Measurements from ENCODE around the gene IQGAP3. TPM values are rescaled to one million over a fixed set of nuclear protein-coding genes. Genes with fewer than 3 reads are reported as not detected.

IQGAP3 gene
- total and polyA plus RNA-seq, 2 experiments from 2014 or later = 11.9 to 31.8 TPM

- TF ChIP-seq, protein P1, sequence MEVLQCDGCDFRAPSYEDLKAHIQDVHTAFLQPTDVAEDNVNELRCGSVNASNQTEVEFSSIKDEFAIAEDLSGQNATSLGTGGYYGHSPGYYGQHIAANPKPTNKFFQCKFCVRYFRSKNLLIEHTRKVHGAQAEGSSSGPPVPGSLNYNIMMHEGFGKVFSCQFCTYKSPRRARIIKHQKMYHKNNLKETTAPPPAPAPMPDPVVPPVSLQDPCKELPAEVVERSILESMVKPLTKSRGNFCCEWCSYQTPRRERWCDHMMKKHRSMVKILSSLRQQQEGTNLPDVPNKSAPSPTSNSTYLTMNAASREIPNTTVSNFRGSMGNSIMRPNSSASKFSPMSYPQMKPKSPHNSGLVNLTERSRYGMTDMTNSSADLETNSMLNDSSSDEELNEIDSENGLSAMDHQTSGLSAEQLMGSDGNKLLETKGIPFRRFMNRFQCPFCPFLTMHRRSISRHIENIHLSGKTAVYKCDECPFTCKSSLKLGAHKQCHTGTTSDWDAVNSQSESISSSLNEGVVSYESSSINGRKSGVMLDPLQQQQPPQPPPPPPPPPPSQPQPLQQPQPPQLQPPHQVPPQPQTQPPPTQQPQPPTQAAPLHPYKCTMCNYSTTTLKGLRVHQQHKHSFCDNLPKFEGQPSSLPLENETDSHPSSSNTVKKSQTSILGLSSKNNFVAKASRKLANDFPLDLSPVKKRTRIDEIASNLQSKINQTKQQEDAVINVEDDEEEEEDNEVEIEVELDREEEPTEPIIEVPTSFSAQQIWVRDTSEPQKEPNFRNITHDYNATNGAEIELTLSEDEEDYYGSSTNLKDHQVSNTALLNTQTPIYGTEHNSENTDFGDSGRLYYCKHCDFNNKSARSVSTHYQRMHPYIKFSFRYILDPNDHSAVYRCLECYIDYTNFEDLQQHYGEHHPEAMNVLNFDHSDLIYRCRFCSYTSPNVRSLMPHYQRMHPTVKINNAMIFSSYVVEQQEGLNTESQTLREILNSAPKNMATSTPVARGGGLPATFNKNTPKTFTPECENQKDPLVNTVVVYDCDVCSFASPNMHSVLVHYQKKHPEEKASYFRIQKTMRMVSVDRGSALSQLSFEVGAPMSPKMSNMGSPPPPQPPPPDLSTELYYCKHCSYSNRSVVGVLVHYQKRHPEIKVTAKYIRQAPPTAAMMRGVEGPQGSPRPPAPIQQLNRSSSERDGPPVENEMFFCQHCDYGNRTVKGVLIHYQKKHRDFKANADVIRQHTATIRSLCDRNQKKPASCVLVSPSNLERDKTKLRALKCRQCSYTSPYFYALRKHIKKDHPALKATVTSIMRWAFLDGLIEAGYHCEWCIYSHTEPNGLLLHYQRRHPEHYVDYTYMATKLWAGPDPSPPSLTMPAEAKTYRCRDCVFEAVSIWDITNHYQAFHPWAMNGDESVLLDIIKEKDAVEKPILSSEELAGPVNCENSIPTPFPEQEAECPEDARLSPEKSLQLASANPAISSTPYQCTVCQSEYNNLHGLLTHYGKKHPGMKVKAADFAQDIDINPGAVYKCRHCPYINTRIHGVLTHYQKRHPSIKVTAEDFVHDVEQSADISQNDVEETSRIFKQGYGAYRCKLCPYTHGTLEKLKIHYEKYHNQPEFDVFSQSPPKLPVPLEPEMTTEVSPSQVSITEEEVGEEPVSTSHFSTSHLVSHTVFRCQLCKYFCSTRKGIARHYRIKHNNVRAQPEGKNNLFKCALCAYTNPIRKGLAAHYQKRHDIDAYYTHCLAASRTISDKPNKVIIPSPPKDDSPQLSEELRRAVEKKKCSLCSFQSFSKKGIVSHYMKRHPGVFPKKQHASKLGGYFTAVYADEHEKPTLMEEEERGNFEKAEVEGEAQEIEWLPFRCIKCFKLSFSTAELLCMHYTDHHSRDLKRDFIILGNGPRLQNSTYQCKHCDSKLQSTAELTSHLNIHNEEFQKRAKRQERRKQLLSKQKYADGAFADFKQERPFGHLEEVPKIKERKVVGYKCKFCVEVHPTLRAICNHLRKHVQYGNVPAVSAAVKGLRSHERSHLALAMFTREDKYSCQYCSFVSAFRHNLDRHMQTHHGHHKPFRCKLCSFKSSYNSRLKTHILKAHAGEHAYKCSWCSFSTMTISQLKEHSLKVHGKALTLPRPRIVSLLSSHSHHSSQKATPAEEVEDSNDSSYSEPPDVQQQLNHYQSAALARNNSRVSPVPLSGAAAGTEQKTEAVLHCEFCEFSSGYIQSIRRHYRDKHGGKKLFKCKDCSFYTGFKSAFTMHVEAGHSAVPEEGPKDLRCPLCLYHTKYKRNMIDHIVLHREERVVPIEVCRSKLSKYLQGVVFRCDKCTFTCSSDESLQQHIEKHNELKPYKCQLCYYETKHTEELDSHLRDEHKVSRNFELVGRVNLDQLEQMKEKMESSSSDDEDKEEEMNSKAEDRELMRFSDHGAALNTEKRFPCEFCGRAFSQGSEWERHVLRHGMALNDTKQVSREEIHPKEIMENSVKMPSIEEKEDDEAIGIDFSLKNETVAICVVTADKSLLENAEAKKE (CRISPR knock-in tag; IDR thresholded peaks at IDR 0.05) = no peak
- TF ChIP-seq JUNB (IDR thresholded peaks at IDR 0.05; ENCODE audit: unreplicated experiment) = no peak
Measured at GRCh38 chr1:156539818-156540355, 32.5 kb downstream of the IQGAP3 start (continued).

GRCh38 chr1:156538711-156539440, 33.5 kb downstream of the IQGAP3 start:
- Histone ChIP-seq H3K4me3 (no peak overlapping the region), H3K79me2 (replicated peaks; ENCODE audit: insufficient read depth) (no peaks in the 10 kb centered on the region), H3K4me1 (ENCODE audit: insufficient read depth) (no peaks in the 10 kb centered on the region), H3K4me2 (no peak overlapping the region), H3K27ac (ENCODE audit: low read depth) (no peak overlapping the region), H3F3A (replicated peaks; ENCODE audit: low read depth) (no peaks in the 10 kb centered on the region), H3K27me3 (ENCODE audit: insufficient read depth) (no peaks in the 10 kb centered on the region), H3K9me2 (ENCODE audit: insufficient read depth) (no peaks in the 10 kb centered on the region), H4K20me1 (replicated peaks; ENCODE audit: insufficient read depth) (no peaks in the 10 kb centered on the region; the same call in 1 of the 2 replicates), H3K36me3 (ENCODE audit: insufficient read depth) (peaks cover 29% of the 10 kb centered on the region), H2AFZ (no peak overlapping the region)
- Mint-ChIP-seq H3K36me3 (ENCODE audit: low read depth) (peaks cover 46% of the 10 kb centered on the region), H3K27ac (no peak overlapping the region), H3K27me3 (ENCODE audit: insufficient read depth, low read depth, poor library complexity) (peaks cover 2% of the 10 kb centered on the region), H3K4me3 (no peak overlapping the region), H3K4me1 (0 out of 3 replicates have a peak, but pooled peaks cover 7% of the 10 kb centered on the region), H3K9me3 (no peaks in the 10 kb centered on the region)
- ATAC-seq (no peak), DNase-seq (ENCODE audit: low spot score) (no peak)
- TF ChIP-seq, protein P2, sequence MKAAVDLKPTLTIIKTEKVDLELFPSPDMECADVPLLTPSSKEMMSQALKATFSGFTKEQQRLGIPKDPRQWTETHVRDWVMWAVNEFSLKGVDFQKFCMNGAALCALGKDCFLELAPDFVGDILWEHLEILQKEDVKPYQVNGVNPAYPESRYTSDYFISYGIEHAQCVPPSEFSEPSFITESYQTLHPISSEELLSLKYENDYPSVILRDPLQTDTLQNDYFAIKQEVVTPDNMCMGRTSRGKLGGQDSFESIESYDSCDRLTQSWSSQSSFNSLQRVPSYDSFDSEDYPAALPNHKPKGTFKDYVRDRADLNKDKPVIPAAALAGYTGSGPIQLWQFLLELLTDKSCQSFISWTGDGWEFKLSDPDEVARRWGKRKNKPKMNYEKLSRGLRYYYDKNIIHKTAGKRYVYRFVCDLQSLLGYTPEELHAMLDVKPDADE (IDR thresholded peaks at IDR 0.05) = no peak
- TF ChIP-seq, protein P1 (CRISPR knock-in tag; IDR thresholded peaks at IDR 0.05) = no peak
- TF ChIP-seq JUNB (IDR thresholded peaks at IDR 0.05; ENCODE audit: unreplicated experiment) = no peak
- TF ChIP-seq CREB1 (CRISPR knock-in tag; IDR thresholded peaks at IDR 0.05; ENCODE audit: low read depth) = no peak
- no peak for TF ChIP-seq EZH2phosphoT487 (IDR thresholded peaks at IDR 0.05; ENCODE audit: unreplicated experiment)
- TF ChIP-seq STAT1 (IDR thresholded peaks at IDR 0.05; ENCODE audit: unreplicated experiment) = no peak
- no peak for TF ChIP-seq EZH2 (IDR thresholded peaks at IDR 0.05; ENCODE audit: low read depth, unreplicated experiment)

Measured in GM23338 (cell line).